ENCODE data around the gene PRKAR1B.

PRKAR1B gene

DNA sequence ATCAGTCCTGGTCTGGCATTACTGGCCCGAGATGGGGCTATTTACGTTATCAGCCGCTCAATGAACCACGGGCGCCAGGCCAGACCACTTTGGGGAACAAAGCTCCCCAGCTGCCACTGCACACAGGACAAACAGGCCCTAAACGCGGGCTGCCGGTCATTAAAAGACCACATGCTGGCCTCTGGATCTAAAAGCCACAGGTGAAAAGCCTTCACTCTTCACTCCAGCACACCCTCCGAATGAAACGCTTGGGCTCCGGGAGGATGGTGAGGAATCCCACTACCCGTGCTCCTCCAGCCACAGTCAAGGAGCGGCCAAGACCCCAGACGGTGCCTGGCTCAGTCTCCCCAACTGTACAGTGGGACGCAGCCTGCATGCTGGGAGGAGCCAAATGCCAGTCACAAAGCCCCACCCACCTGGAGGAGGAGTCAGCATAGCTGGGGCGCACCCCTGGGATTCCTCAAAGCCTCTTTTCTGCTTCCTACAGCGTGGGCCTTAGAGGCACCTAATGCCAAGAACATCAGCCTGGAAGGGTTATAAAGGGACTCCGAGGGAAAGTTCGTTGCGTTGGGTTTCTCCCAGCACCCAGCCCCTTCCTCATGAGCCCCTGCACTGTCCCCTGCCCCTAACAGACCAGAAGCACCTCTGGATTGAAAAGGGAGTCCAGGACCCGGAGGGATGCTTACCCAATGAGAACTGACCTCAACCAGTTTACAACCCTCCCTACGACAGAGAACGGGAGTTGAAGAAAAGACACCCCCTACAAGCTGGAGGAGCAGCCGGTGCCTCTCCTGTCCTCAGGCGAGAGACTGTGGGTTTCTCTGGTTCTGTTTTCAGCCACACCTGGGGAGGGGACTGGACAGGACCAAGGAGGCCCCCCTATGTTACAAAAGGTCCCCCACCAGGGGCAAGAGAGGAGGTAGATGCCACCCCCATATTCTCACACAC, 212.2 kb downstream of the PRKAR1B start:
- no peak for DNase-seq (ENCODE audit: extremely low read depth in 1 of 2, low read depth in 1 of 2)

DNA sequence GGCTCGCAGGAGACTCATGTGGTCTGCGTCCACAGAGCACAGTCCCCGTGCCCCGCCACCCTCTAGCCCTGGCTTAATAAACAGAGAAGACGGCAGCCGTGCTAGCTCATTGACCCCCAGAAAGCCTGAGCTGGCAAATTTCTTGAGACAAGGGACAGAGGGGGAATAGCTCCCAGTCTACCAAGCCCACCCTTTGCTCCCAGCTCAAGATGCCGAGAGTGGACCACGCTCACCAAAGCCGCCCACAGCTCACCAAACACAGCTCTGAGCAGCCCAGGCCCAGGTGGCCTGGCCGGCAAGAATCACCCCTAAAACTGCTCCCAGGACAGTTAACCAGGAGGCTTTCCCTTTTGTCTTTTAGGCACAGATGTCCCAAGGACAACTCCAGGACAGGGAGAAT, 212.8 kb downstream of the PRKAR1B start:
- no peak for DNase-seq (ENCODE audit: extremely low read depth in 1 of 2, low read depth in 1 of 2)

DNA sequence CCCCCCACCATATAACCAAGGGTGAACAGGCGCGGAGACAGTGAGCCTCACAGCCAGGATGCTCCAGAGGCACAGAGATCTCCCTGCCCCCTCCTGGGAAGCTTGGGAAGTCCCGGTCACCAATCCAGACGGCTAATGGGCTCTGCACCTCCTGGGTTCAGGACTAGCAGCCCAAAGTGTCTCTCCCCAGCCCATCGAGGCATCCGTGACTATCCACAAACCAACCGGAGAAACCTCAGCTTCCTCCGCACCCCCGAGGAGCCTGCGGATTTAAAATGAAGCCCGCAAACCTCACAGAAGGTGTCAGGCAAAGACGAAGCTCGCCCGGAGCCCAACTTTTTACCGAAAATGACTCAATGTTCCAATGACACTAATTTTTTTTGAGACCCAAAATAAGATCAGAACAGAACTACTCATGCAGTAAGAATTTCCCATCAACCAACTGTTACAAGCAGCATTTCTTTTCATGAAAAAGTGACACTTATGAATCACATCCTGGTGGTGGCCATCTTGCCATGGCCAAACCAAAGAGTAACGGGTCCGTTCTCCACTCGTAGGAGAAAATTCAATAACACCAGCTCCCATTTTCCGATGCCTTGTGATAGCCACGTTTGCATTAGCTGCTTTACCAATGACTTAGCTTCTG, 213.4 kb downstream of the PRKAR1B start:
- DNase-seq (ENCODE audit: extremely low read depth in 1 of 2, low read depth in 1 of 2) = no peak

DNA sequence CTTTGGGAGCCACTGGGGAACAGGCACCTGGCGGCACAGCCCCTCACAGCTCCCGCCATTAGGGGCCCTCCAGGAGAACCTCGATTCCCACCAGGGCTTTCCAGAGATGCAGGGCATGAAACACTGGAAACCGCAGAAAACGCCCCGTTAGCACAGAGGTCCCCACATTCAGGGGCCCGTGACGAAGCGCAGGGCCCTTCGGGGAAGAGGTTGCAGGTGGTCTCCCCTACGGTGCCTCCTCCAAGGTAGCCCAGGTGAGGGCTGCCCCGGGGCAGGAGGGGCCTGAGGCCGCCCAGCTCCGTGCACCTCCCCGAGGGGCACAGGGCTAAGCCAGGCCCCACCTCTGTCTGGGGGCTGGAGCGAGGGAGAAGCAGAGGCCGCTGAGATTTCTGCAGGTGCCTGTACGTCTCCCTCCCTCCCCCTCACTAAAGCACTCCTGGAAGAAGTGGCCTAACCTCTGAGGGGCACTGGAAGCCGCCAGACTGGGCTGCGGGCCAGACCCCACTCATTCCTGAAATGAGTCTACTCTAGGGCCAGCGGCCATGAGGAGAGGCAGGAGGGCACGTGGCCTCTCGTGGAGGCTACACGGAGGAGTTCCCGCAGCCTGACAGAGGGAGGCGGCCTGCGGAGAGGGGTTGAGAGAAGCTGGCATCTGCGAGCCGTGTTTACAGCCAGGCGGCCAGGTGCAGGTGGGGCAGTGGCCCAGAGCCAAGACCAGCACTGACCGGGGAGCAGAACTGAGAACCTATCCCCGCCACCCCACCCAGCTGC, 214.4 kb downstream of the PRKAR1B start:
- DNase-seq (ENCODE audit: extremely low read depth in 1 of 2, low read depth in 1 of 2) = no peak

DNA sequence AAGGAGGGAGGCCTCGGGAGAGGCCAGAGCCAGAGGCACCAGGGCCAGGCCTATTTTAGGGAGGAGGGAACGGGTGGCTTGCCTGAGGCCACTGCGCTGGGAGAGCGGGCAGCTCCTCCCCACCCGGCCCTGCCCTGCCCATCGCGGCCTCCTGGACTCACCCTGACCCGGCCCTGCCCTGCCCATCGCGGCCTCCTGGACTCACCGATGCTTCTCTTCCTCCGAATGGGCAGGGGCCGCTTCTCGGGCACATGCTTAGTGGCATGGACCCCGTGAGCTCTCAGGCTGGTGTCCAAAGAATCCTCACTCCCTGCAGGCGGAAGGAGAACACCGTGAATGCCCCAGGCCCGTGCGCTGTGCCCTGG, 215.0 kb downstream of the PRKAR1B start:
- no peak for DNase-seq (ENCODE audit: extremely low read depth in 1 of 2, low read depth in 1 of 2)

DNA sequence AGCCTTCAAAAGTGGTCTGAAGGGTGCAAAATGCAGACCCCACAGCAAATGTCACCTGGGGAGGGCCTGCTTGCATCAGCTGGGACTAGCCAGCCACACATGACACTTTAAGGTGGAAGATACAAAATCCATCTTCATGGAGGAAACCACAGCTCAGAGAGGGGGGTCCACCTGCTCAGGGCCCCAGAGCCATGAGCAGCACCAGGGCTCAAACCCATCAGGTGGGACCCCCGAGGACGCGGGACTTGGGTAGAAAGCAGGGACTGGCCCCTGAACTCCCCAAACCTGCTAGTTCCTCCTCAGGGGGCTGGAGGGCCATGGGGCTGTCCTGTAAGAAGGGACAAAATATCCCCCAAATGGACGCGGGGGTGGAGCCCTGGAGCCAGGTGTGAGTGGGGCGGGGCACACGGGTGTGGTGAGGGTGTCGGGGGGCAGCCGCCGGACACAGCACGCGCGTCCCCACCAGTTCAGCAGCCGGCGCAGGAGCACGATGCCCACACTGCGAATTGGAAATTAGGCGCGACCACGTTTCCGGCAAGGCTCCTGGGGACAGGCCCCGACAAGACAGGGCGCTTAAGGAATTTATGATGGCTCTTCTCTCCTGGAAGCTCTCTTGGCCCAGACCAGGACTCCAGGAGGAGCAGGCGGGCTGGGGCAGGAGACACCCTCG, 215.5 kb downstream of the PRKAR1B start:
- DNase-seq (ENCODE audit: extremely low read depth in 1 of 2, low read depth in 1 of 2) = no peak

DNA sequence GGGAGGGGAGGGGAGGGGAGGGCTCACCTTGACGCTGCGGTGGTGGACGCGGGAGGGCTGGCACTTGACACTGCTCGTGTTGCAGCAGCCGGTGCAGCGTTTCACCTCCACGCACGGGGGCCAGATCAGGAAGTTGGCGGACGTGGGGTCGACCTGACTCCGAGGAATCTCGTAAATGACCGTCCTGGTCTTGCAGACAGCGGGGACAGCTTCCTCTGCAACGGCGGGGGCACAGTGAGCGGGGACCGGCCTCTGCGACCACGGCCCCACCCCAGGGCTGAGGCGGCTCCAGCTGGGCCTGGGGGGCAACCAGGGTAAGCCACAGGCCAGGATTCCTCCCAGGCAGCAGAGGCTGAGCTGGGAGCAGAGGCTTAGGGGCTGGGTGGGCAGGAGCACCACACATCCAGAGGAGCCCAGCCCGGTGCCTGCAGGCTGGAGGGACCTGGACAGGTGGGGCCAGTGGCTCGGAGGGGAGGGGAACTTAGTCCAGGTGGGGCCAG, 216.2 kb downstream of the PRKAR1B start:
- DNase-seq (ENCODE audit: extremely low read depth in 1 of 2, low read depth in 1 of 2) = no peak

DNA sequence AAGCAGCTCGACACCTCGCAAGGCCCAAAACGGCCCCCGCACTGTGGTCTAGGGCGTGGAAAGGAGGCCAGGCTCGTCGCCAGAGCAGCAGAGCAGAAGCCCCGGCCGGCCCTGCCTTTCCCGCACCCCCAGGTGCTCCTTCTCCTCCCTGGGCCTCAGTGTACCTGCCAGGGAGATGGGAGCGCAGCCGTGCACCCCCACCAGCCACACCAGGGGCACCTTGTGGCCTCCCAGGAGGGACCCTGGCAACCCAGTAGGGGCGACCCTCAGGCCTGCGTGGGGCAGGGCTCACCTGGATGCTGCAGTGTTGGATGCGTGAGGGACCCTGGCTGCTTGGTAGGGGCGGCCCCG, 217.0 kb downstream of the PRKAR1B start:
- DNase-seq (ENCODE audit: extremely low read depth in 1 of 2, low read depth in 1 of 2) = no peak

DNA sequence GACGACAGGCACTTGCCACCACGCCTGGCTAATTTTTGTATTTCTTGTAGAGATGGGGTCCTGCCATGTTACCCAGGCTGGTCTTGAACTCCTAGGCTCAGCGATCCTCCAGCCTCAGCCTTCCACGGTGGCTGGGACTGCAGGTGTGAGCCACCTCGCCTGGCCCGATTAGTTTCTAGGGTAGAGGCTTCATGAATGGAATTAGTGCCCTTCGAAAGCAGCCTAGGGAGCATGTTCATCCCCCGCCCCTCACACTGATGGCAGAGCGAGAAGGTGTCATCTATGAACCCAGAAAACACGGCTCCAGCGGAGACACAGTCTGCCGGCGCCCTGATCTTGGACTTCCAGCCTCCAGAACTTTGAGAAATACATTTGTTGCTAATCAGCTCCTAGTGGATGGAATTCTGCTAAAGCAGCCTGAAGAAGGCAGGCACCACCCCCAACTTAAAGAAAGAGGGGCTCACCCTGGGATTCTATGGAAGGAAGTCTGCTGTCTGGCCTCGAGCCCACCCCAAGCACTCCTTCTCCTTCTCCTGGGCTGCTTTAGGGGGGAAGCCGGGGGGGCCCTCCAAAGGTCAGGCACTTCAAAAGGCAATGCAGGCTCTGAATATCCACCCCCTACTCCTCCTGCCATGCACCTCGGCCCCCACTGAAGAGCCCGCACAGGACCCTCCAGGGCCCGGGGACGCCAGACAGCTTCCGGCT, 217.5 kb downstream of the PRKAR1B start:
- no peak for DNase-seq (ENCODE audit: extremely low read depth in 1 of 2, low read depth in 1 of 2)

DNA sequence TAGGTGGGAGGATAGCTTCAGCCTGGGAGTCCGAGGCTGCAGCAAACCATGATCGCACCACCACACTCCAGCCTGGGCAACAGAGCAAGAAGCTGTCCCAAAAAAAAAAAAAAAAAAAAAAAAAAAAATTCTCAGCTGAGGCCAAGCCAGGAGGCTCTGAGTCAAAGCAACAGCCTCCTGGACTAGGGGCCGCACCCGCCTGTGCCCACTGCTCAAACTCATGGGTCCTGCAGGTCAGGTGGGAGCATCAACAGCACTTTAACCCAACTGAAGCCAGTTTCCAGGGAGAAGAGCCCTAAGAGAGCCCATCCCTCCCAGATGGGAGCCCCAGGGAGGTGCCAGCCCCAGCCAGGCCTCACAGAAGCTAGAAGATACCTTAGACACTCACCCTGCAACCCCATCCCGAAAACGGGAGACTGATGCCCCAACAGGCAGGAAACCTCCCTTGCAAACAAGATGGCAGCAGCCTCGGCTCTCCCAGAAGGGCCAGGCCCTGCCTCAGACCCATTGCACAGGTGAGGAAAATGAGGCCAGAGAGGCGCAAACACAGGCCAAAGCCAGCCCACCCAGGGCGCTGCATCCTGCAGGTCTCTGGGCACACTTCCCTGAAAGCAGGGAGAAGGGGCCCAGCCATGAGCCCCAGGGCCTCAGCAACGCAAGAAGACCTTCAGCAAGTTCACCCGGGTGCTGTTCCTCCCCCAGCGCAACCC, 218.5 kb downstream of the PRKAR1B start:
- no peak for DNase-seq (ENCODE audit: extremely low read depth in 1 of 2, low read depth in 1 of 2)

DNA sequence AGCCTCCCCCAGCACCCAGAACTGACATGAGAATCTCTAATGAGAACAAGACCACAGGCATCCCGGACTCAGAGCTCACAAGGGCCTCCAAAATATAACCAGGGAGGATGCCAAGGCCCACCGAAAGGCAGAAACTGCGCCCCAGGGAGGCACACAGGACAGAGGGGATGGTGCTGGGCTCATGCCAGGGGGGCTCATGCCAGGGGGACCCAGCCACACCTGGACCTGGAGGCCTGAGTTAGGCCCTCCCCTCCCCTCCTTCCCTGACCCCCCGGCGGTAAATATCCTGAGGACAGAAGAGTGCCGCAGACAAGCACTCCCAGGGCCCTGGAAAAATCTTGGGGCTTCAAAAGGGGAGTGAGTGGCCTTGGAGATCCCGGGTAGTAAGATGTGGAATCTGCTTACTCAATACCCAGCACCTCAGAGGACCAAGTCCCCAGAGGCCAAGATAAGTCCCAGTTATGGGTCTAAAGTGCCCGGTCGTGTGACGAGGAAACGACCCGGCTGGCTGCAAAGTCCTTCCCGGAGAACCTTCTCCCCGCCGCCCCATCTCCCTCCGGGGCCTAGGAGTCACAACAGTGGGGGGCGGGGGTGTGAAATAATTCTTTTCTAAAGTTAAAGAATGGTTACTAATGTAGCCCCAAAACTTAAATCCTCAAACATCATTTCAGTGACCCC, 219.3 kb downstream of the PRKAR1B start:
- DNase-seq (ENCODE audit: extremely low read depth in 1 of 2, low read depth in 1 of 2) = no peak

DNA sequence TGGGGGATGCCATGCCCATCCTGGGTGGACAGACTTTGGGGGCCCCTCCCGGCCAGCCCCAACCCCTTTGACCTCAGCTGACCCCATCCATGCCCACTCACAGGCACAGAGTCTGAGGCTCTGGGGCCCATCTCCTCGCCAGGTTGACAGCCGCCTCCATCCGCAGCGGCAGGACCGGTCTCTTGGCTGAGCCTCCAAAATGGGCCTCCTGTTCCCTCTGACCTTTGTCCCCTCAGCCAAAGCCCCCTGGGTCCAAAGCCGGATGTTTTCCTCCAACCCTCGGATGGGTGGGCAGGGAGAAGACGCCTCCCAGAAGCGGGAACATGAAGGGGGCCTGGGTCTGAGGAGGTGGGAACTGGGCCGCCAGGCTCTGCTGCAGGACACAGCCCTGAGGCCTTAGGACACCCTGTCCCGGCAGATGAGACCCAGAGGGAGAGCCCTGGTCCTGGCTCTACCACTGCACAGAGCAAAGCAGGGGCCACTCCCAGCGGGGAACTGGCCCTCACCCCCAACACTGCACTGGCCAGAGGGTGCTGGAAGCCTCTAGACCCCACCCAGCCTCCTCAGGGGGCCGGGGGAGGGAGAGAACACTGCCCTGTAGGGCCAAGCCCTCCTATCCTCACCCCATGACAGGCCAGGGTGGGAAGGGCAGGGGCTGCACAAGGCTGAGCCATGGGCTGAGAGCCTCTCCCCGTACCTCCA, 220.0 kb downstream of the PRKAR1B start:
- no peak for DNase-seq (ENCODE audit: extremely low read depth in 1 of 2, low read depth in 1 of 2)

DNA sequence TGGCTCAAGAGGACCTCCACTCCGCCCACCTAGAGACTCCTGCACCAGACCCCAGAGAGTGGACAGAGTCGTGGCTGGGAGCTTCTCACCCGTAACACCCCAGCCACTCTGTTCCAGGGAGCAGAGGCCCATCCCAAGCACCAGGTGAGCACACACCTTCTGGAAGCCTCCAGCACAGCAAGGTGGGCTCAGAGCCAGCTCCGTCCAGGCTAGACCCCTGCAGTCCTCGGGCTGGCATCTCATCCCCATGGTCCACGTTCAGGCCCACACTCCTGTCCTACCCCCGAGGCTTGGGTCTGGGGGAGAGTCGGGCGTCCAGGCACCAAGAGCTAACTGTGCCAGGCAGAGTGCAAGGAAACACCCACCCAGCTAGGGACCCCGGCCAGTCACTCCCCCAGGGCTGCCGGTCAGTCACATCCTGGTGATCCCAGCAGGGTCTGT, 220.7 kb downstream of the PRKAR1B start:
- no peak for DNase-seq (ENCODE audit: extremely low read depth in 1 of 2, low read depth in 1 of 2)

DNA sequence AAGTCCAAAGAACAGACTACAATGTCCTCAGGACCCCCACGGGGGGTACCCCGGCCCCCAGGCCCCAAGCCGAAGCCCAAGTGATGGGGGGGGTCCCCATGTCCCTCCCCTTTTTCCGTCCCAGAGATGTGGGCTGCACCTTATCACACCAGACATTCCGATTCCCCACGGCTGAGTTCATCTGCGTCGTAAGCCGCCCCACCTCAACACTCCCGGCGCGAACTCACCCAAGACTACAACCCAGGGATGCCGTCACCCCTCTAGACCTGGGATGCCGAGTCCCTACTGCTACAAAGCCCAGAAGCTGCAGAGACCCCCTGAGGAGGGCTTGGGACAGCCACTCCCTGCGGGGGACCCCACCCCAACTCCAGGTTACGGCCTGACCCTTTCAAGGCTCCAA, 221.9 kb downstream of the PRKAR1B start:
- DNase-seq (ENCODE audit: extremely low read depth in 1 of 2, low read depth in 1 of 2) = no peak

DNA sequence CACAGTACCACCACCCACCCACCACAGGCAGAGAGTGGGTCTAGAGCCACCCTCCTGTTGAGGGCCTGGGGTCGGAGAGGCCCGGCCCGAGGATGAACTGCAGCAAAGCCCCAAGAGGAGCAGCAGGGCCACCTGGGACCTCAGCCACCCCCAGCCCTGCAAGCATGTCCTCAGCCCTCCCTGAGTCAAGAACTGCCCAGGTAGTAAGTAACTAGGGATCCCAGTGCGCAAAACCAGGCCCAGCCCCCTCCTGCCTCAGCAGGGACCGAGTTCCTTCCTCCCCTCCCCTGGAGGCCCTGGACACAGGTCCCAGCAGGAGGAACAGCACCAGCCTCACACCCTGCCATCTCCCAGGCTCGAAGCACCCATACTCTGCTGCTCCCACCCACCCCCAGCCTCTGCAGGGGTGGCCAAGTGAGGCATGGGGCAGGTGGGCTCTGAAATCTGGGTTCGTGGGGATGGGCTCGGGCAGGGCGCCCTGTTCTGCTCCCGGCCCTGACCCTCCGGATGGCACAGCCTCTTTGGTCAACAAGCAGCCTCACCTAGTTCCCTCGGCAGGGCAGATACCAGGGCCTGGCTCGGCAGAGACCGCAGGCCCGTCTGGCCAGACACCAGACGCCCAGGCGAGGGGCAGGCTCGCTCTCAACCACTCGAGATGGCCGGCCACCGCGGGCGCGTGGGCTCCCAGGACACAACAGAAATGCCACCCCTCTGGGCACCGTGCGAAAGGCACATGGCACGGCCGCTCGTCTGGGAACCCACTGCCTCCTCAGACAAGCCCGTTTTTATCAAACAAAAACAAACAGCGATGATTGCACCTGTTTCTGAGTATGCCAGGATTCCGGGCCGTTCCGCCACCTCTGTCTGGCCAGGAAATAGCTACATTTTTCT, 222.6 kb downstream of the PRKAR1B start:
- no peak for DNase-seq (ENCODE audit: extremely low read depth in 1 of 2, low read depth in 1 of 2)

DNA sequence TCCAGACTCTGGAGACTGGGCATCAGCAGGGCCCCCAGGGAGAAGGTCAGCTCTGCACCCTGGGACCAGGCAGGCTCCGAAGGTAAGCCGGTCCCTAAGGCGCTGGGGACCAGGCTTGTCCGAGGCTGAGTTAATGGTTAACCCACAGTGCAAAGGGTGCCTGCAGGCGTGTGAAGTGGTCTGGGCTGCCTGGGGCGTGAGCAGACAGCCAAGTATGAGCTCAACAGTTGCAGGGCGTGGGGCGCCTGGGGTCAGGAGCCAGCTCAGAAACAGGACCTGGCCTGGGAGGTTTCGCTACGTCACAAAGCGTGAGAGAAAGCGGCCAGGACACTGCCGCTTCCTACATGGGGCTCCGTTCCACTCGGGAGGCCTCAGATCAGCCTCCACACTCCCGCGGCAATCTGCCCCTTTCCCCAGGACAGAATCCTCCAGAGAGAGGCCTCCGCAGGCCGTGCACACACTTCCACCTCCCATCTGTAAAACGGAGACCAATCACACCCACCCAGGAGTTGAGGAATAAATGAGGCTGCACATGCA, 223.4 kb downstream of the PRKAR1B start:
- DNase-seq (ENCODE audit: extremely low read depth in 1 of 2, low read depth in 1 of 2) = no peak

DNA sequence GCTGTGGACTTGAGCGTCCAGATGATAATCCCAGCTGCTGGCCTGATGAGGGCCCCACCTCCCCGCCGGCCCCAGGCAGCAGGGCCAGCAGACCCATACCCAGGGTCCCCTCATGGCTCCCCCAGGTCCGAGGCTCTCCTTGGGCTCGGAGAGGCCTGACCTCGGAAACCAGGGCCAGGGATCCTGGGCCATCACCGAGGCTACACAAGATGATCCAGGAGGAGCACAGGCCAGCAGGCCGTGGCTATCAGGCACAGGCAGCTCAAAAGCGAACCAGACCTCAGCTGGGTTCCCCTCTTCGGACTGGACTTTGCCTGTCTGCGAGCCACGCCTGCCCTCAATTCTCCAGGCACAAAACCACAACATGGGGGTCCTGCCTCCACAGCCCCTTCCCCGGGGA, 224.8 kb downstream of the PRKAR1B start:
- no peak for DNase-seq (ENCODE audit: extremely low read depth in 1 of 2, low read depth in 1 of 2)

Measured in activated CD8-positive, alpha-beta memory T cell treated with anti-CD3 and anti-CD28 coated beads for 1 hour (primary cell).